ENCODE results near the gene SH3PXD2A.
A peak's percentile ranks its signal among the peaks of the same experiment; 100 is the strongest.

The SH3PXD2A gene

DNA sequence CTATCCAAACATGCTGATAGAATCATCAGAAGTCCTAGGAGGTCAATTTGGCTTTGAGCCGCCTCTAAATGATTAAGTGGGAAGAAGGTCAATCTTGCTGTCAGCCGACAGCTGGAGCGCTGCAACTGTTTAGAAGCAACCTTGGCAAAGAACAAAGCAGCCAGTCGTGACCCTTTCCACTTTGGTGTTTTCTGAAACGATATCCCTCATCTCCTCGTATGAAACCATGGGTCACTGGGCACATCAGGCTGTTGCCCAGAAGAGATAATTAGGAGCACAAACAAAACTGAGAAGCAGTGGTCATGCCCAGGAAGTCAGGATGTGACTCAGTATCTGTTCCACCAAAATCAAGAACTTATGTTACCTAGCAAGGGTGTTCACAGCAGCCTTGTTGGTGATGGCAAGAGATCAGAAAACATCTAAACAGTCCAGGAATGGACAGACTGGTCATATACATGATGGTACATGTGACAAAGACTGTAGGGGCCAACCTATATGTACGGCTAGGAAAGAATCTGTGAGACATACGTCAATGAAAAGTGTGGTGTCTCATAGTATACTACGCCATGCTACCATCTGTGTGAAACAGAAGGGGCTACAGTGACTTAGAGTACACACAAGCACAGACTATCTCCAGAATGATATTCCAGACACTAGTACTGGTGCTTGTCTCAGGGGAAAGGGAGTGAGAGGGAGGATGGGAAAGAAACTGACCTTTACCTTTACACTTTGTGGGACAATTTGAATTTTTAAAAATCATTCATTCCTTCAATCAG lies 40.2 kb upstream of the SH3PXD2A start:
- Histone ChIP-seq H3K9ac (peak overlapping the region; percentile 33), H2AFZ (peak overlapping the region; percentile 64), H3K4me3 (ENCODE audit: low read depth, low read length) (peak overlapping the region; percentile 33), H3K79me2 (no peaks in the 10 kb centered on the region), H3K4me1 (peaks cover 31% of the 10 kb centered on the region), H3K36me3 (ENCODE audit: control insufficient read depth, insufficient read depth, low read length) (no peaks in the 10 kb centered on the region), H3K9me3 (ENCODE audit: control insufficient read depth, low read length) (no peaks in the 10 kb centered on the region), H3K4me2 (ENCODE audit: low read length) (peak overlapping the region; percentile 59), H3K27me3 (ENCODE audit: control insufficient read depth, insufficient read depth, low read length) (no peaks in the 10 kb centered on the region), H3K27ac (peak overlapping the region; percentile 68)
- no peak for TF ChIP-seq CTCF (IDR thresholded peaks at IDR 0.05)

- Histone ChIP-seq H3K36me3 (ENCODE audit: control insufficient read depth, insufficient read depth, low read length) (no peaks in the 10 kb centered on the region), H3K4me2 (ENCODE audit: low read length) (peak overlapping the region; percentile 59), H3K79me2 (no peaks in the 10 kb centered on the region), H3K27ac (peak overlapping the region; percentile 68), H3K27me3 (ENCODE audit: control insufficient read depth, insufficient read depth, low read length) (no peaks in the 10 kb centered on the region), H3K4me3 (ENCODE audit: low read depth, low read length) (peak overlapping the region; percentile 3), H3K9ac (no peak overlapping the region), H2AFZ (peak overlapping the region; percentile 27), H3K4me1 (peaks cover 31% of the 10 kb centered on the region), H3K9me3 (ENCODE audit: control insufficient read depth, low read length) (no peaks in the 10 kb centered on the region)
- TF ChIP-seq CTCF (IDR thresholded peaks at IDR 0.05): no peak
Observed at GRCh38 chr10:103894441-103894864, 39.1 kb upstream of the SH3PXD2A start.

DNA sequence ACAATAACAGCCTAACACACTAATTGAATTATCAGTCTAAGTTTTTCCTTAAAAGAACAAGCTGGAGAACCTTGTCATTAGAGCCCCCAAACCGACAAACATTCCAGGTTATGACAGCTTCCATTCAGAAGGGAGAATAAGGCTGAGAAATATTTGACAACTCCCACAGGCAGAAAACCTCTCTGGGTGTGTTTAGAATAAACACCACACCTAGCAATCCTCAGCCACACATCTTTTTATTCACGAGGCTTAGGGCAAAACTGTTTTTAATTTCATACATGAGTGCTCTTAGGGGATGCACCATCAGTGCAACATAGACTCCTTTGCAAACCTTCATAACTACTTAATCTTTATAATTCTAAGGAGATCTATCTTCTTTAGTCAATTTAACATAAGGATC lies 38.4 kb upstream of the SH3PXD2A start:
- TF ChIP-seq CTCF (IDR thresholded peaks at IDR 0.05): no peak
- H3K4me1 ChIP-seq: peaks cover 31% of the 10 kb centered on the region
- H3K9me3 ChIP-seq (ENCODE audit: control insufficient read depth, low read length): no peaks in the 10 kb centered on the region
- no peak overlapping the region for H3K4me2 ChIP-seq (ENCODE audit: low read length)
- H3K36me3 ChIP-seq (ENCODE audit: control insufficient read depth, insufficient read depth, low read length): no peaks in the 10 kb centered on the region
- no peaks in the 10 kb centered on the region for H3K79me2 ChIP-seq
- no peak overlapping the region for H3K4me3 ChIP-seq (ENCODE audit: low read depth, low read length)
- H3K9ac ChIP-seq: no peak overlapping the region
- peak overlapping the region; percentile 27 for H2AFZ ChIP-seq
- H3K27me3 ChIP-seq (ENCODE audit: control insufficient read depth, insufficient read depth, low read length): no peaks in the 10 kb centered on the region
- peak overlapping the region; percentile 68 for H3K27ac ChIP-seq

DNA sequence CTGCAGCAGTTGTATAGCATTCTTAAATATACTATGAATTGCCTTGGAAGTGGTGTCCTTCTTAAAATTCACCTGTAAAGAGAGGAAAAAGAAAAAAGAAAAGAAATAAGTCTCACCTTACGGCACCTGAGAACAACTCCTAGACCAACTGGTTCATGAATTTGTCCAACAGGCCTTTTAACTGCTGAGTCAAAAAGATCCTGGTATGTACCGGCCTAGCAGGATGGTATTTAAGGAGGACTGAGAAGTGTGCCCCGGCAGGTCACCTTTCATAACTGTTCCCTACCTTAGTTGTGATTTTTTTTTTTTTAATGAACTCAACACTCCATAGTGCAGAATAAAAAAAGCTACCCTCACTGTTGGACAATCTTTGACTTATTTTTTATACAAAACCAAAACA lies 36.8 kb upstream of the SH3PXD2A start:
- no peak for TF ChIP-seq CTCF (IDR thresholded peaks at IDR 0.05)
- H3K79me2 ChIP-seq: no peaks in the 10 kb centered on the region
- peak overlapping the region; percentile 23 for H3K4me2 ChIP-seq (ENCODE audit: low read length)
- H3K9ac ChIP-seq: no peak overlapping the region
- no peaks in the 10 kb centered on the region for H3K27me3 ChIP-seq (ENCODE audit: control insufficient read depth, insufficient read depth, low read length)
- H3K4me3 ChIP-seq (ENCODE audit: low read depth, low read length): no peak overlapping the region
- H3K9me3 ChIP-seq (ENCODE audit: control insufficient read depth, low read length): no peaks in the 10 kb centered on the region
- no peak overlapping the region for H3K27ac ChIP-seq
- H3K36me3 ChIP-seq (ENCODE audit: control insufficient read depth, insufficient read depth, low read length): no peaks in the 10 kb centered on the region
- H2AFZ ChIP-seq: no peak overlapping the region
- H3K4me1 ChIP-seq: peaks cover 31% of the 10 kb centered on the region

DNA sequence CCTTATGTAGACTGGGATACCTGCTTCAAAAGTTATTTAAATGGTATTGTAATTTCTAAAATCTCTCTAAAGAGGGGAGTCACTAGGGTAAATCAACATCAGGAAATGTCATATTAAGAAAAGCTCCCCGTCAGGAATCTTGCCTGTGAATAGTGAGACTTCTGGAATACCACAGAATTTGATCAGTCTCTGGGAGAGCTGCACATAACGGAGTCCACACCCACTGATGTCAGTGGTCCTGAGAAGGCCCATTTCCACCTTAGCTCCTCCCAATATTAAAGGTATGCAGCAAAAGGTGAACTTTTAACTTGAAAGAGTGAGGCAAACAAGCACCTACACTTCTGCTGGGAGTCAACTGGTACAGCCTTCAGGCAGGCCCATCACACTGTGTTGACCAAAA lies 35.3 kb upstream of the SH3PXD2A start:
- no peak overlapping the region for H3K4me3 ChIP-seq (ENCODE audit: low read depth, low read length)
- no peak overlapping the region for H2AFZ ChIP-seq
- no peak for TF ChIP-seq CTCF (IDR thresholded peaks at IDR 0.05)
- H3K4me1 ChIP-seq: peaks cover 26% of the 10 kb centered on the region
- no peaks in the 10 kb centered on the region for H3K79me2 ChIP-seq
- no peak overlapping the region for H3K4me2 ChIP-seq (ENCODE audit: low read length)
- H3K9me3 ChIP-seq (ENCODE audit: control insufficient read depth, low read length): no peaks in the 10 kb centered on the region
- H3K9ac ChIP-seq: no peak overlapping the region
- H3K36me3 ChIP-seq (ENCODE audit: control insufficient read depth, insufficient read depth, low read length): no peaks in the 10 kb centered on the region
- no peaks in the 10 kb centered on the region for H3K27me3 ChIP-seq (ENCODE audit: control insufficient read depth, insufficient read depth, low read length)
- peak overlapping the region; percentile 20 for H3K27ac ChIP-seq

Measured in parathyroid adenoma (tissue), 2 donors.